CD4-positive, CD25-positive, alpha-beta regulatory T cell (primary cell): ENCODE data around the gene AGK. TPM values are rescaled to one million over a fixed set of nuclear protein-coding genes. Genes with fewer than 3 reads are reported as not detected.
A peak's percentile ranks its signal among the peaks of the same experiment; 100 is the strongest.

ENCODE experiments used
- ATAC-seq, 2 donors: fragments of 150-1000 bp; cut with Tn5 transposase; one replicate each; pipeline ENCODE4 v1.10.0; 2021; ENCODE audit warnings: low read depth in 2 of 2, moderate number of reproducible peaks in 2 of 2, moderate library complexity in 1 of 2
- DNase-seq, 3 donors: peaks; one replicate each; pipeline versions ENCODE4 v3.0.0 to v3.0.0-alpha.2; 2012 to 2022; ENCODE audit warnings: mixed read lengths in 1 of 3
- H3K27ac ChIP-seq: one replicate; pipeline ENCODE4 v1.7.0; 2013; ENCODE audit warnings: mild to moderate bottlenecking, low read length; ENCODE audit not compliant: insufficient read depth, poor library complexity, severe bottlenecking
- H3K27me3 ChIP-seq: one replicate; pipeline ENCODE4 v1.7.0; 2013; ENCODE audit warnings: low read length; ENCODE audit not compliant: control insufficient read depth, insufficient read depth
- H3K36me3 ChIP-seq: one replicate; pipeline ENCODE4 v1.7.0; 2013; ENCODE audit warnings: mild to moderate bottlenecking, low read length, moderate library complexity; ENCODE audit not compliant: control insufficient read depth, insufficient read depth
- H3K4me1 ChIP-seq: 2 replicates; pipeline ENCODE4 v1.7.0; 2013; ENCODE audit warnings: mild to moderate bottlenecking, low read length; ENCODE audit not compliant: insufficient read depth, control insufficient read depth, poor library complexity, severe bottlenecking
- H3K4me3 ChIP-seq: one replicate; pipeline ENCODE4 v1.7.0; 2013; ENCODE audit warnings: low read depth, mild to moderate bottlenecking, low read length, moderate library complexity
- H3K9me3 ChIP-seq, 2 experiments: 1 replicate in 1 of 2; 2 replicates in 1 of 2; pipeline ENCODE4 v1.7.0; 2013; ENCODE audit warnings: low read length in 2 of 2, mild to moderate bottlenecking in 1 of 2, moderate library complexity in 1 of 2; ENCODE audit not compliant: control insufficient read depth in 2 of 2
- H3K27ac Mint-ChIP-seq, 3 donors: one replicate each; pipeline ENCODE4 v1.8.0; 2020 to 2022; ENCODE audit warnings: mild to moderate bottlenecking in 3 of 3, mixed read lengths in 3 of 3, moderate library complexity in 2 of 3
- H3K27me3 Mint-ChIP-seq: one replicate; pipeline ENCODE4 v1.8.0; 2022; ENCODE audit warnings: mild to moderate bottlenecking, mixed read lengths
- H3K36me3 Mint-ChIP-seq: one replicate; pipeline ENCODE4 v1.8.0; 2020; ENCODE audit warnings: mixed read lengths
- H3K4me1 Mint-ChIP-seq, 4 donors: one replicate each; pipeline ENCODE4 v1.8.0; 2020 to 2022; ENCODE audit warnings: mixed read lengths in 4 of 4, mild to moderate bottlenecking in 1 of 4
- H3K4me3 Mint-ChIP-seq, 4 donors: one replicate each; pipeline ENCODE4 v1.8.0; 2020 to 2022; ENCODE audit warnings: mild to moderate bottlenecking in 4 of 4, mixed read lengths in 4 of 4, moderate library complexity in 3 of 4
- H3K9me3 Mint-ChIP-seq, 7 donors: one replicate each; pipeline ENCODE4 v1.8.0; 2020 to 2022; ENCODE audit warnings: mixed read lengths in 7 of 7, mild to moderate bottlenecking in 3 of 7, moderate library complexity in 2 of 7
- polyA plus RNA-seq, 4 donors: library from polyadenylated mRNA; unstranded; fragments of 300-500 nt; fragmentation: Illumina TruSeq; gene quantifications; one replicate each; pipeline ENCODE4 v1.2.3, GENCODE V29; 2021
- total RNA-seq: library from RNA; stranded (reverse); gene quantifications from one replicate; pipeline ENCODE4 v1.2.3, GENCODE V29; 2022

Gene AGK
- total and polyA plus RNA-seq, 5 donors from 2014 or later: 28.6 to 38.1 (median 35.1) TPM

DNA sequence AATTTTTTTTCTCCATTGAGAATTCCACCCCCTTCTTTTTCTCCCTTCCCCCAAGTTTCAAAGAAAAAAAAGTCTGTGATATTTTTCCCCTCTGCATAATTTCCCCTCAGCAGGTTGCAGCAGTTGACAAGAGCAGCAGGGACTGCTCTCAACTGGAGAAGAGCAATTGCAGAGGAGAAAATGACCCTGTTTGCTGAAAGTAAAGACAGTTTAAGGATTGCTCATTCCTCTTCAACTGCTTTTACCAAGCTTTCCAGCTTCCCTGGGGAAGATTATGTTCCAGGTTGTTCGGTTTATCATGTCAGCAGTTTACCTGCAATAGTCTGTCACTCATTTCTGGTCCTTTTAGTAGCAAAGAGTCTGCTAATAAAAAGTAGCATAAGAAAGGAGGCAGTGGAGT is 16.2 kb downstream of the AGK start:
- Mint-ChIP-seq H3K4me1 (peaks cover 15 to 29% (median 17%) of the 10 kb centered on the region in 4 donors), H3K27ac (no peak overlapping the region), H3K4me3 (no peak overlapping the region), H3K36me3 (peaks cover 61% of the 10 kb centered on the region), H3K27me3 (no peaks in the 10 kb centered on the region), H3K9me3 (peaks cover 0 to 2% (median 0%) of the 10 kb centered on the region in 7 donors)
- Histone ChIP-seq H3K36me3 (peaks cover 27% of the 10 kb centered on the region), H3K27ac (no peak overlapping the region), H3K27me3 (no peaks in the 10 kb centered on the region), H3K4me1 (no peaks in the 10 kb centered on the region), H3K4me3 (no peak overlapping the region), H3K9me3 (no peaks in the 10 kb centered on the region)
- ATAC-seq: no peak
- DNase-seq: no peak

DNA sequence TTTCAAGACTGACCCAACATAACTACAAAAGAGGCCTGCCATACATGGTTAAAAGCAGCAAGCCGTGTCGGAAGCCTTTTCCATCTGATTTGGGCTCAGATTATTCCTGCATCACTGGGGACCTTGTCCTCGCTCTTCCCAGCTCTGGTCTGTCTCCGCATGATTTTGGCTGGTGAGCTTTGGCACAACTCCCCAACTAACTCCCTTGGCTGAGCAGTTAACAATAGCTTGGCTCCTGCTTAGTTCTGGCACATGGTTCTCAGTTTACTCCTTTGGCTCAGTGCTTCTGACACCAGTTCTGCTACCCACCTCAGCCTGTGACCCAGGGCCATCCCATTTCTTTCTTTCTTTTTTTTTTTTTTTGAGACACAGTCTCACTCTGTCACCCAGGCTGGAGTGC is 17.0 kb downstream of the AGK start:
- Mint-ChIP-seq H3K9me3 (peaks cover 0 to 4% (median 0%) of the 10 kb centered on the region in 7 donors), H3K4me3 (no peak overlapping the region), H3K4me1 (peaks cover 15 to 26% (median 16%) of the 10 kb centered on the region in 4 donors), H3K36me3 (peaks cover 59% of the 10 kb centered on the region), H3K27ac (no peak overlapping the region), H3K27me3 (no peaks in the 10 kb centered on the region)
- Histone ChIP-seq H3K4me1 (no peaks in the 10 kb centered on the region), H3K4me3 (no peak overlapping the region), H3K9me3 (no peaks in the 10 kb centered on the region), H3K27ac (no peak overlapping the region), H3K36me3 (peaks cover 25% of the 10 kb centered on the region), H3K27me3 (no peaks in the 10 kb centered on the region)
- DNase-seq (no peak), ATAC-seq (no peak)

DNA sequence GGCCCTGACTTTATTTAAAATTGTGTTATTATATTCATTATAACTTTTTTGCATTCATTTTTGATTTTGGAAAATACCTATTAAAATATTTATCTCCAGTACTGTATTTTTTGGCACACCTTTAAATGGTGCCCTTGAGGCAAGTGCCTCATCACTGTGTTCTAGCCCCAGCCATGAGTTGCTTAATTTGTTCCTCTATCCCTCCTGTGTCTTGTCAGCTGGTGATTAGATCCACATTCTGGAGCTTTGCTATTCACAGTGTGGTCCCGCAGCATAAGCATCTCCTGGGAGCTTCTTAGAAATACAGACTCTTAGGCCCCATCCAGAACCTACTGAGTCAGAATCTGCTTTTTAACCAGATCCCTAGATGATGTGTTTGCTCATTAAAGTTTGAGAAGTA is 19.8 kb downstream of the AGK start:
- Histone ChIP-seq H3K4me1 (no peaks in the 10 kb centered on the region), H3K27me3 (no peaks in the 10 kb centered on the region), H3K4me3 (no peak overlapping the region), H3K27ac (no peak overlapping the region), H3K36me3 (peaks cover 34% of the 10 kb centered on the region), H3K9me3 (peaks cover 14 to 20% of the 10 kb centered on the region in 2 experiments)
- DNase-seq: no peak
- Mint-ChIP-seq H3K9me3 (peaks cover 0 to 20% (median 14%) of the 10 kb centered on the region in 7 donors), H3K27ac (no peak overlapping the region), H3K4me1 (peaks cover 0 to 13% (median 7%) of the 10 kb centered on the region in 4 donors), H3K4me3 (no peak overlapping the region), H3K27me3 (no peaks in the 10 kb centered on the region), H3K36me3 (peaks cover 56% of the 10 kb centered on the region)
- no peak for ATAC-seq

DNA sequence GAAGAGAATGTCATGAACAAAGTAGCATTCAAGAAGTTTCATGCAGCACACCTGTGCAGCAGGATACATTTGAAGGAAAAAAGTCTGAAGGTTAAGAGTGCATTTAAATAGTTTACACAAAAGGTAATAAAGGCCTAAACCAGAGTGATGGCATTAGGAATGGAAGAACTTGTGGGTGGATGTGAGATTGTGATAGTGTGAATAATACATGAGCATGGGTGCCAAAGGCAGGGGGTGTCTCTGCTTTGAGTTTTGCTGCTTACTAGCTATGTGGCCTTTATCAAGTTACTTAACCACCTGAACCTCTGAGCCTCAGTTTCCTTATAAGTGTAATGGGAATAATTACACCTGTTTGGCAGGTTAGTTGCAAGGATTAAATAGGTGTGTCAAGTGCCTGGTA is 21.0 kb downstream of the AGK start:
- H3K27me3 Mint-ChIP-seq: no peaks in the 10 kb centered on the region
- peaks cover 30% of the 10 kb centered on the region for H3K36me3 ChIP-seq
- H3K9me3 Mint-ChIP-seq: peaks cover 1 to 25% (median 18%) of the 10 kb centered on the region in 7 donors
- no peak overlapping the region for H3K27ac ChIP-seq
- H3K4me3 ChIP-seq: no peak overlapping the region
- H3K27ac Mint-ChIP-seq: peak overlapping the region in 1 of 3 donors; percentile 5
- no peaks in the 10 kb centered on the region for H3K27me3 ChIP-seq
- H3K4me1 ChIP-seq: no peaks in the 10 kb centered on the region
- peaks cover 17 to 22% of the 10 kb centered on the region in 2 experiments for H3K9me3 ChIP-seq
- peaks cover 52% of the 10 kb centered on the region for H3K36me3 Mint-ChIP-seq
- no peak for ATAC-seq
- DNase-seq: no peak
- H3K4me1 Mint-ChIP-seq: peaks cover 0 to 8% (median 4%) of the 10 kb centered on the region in 4 donors
- no peak overlapping the region for H3K4me3 Mint-ChIP-seq

DNA sequence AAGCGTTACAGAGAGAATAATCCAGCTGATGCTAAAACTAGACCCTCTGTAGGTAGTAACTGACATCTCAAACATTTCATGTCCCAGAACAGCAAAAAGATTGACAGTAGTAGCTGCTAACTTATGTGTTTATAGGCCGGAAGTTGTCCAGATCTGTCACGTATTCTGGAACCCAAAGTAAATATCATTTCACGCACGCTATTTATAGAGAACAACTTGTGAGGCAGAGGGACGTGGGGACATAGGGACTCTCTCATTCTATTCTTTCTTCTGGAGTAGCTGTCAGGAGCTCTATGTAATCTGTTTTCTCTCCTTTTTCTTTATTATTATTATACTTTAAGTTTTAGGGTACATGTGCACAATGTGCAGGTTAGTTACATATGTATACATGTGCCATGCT is 22.3 kb downstream of the AGK start:
- DNase-seq: no peak
- peaks cover 17 to 22% of the 10 kb centered on the region in 2 experiments for H3K9me3 ChIP-seq
- ATAC-seq: no peak
- no peaks in the 10 kb centered on the region for H3K4me1 ChIP-seq
- Mint-ChIP-seq H3K36me3 (peaks cover 45% of the 10 kb centered on the region), H3K27ac (no peak overlapping the region), H3K27me3 (no peaks in the 10 kb centered on the region), H3K4me1 (peaks cover 0 to 8% (median 4%) of the 10 kb centered on the region in 4 donors), H3K4me3 (no peak overlapping the region), H3K9me3 (peaks cover 1 to 25% (median 18%) of the 10 kb centered on the region in 7 donors)
- no peaks in the 10 kb centered on the region for H3K27me3 ChIP-seq
- peaks cover 22% of the 10 kb centered on the region for H3K36me3 ChIP-seq
- no peak overlapping the region for H3K4me3 ChIP-seq
- H3K27ac ChIP-seq: no peak overlapping the region

DNA sequence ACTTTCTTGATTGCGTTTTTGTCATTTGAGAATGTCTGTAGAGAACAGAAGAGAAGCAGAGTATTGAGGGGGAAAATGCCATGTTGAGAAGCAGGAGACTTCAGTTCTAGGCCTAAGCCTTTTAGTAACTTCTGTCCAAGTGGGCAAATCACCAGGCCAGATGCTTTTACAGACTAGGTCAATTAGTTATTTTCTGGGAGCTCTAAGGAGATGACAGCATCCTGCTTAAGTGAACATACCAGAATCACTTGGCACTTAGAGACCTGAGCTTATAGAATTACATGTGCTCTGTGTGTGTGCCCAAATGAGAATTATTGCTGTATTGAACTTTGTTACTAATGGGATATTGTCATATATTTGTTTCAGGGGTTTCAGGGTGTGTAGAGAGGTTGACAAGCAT is 24.0 kb downstream of the AGK start:
- peaks cover 1 to 25% (median 18%) of the 10 kb centered on the region in 7 donors for H3K9me3 Mint-ChIP-seq
- no peak overlapping the region for H3K27ac ChIP-seq
- no peaks in the 10 kb centered on the region for H3K4me1 ChIP-seq
- H3K4me1 Mint-ChIP-seq: peaks cover 0 to 8% (median 4%) of the 10 kb centered on the region in 4 donors
- H3K9me3 ChIP-seq: peaks cover 22 to 30% of the 10 kb centered on the region in 2 experiments
- H3K27me3 ChIP-seq: no peaks in the 10 kb centered on the region
- peak overlapping the region in 1 of 4 donors; percentile 16 for H3K4me3 Mint-ChIP-seq
- H3K27me3 Mint-ChIP-seq: no peaks in the 10 kb centered on the region
- H3K27ac Mint-ChIP-seq: no peak overlapping the region
- ATAC-seq (no peak), DNase-seq (no peak)
- peaks cover 45% of the 10 kb centered on the region for H3K36me3 Mint-ChIP-seq
- H3K36me3 ChIP-seq: peaks cover 20% of the 10 kb centered on the region
- no peak overlapping the region for H3K4me3 ChIP-seq

DNA sequence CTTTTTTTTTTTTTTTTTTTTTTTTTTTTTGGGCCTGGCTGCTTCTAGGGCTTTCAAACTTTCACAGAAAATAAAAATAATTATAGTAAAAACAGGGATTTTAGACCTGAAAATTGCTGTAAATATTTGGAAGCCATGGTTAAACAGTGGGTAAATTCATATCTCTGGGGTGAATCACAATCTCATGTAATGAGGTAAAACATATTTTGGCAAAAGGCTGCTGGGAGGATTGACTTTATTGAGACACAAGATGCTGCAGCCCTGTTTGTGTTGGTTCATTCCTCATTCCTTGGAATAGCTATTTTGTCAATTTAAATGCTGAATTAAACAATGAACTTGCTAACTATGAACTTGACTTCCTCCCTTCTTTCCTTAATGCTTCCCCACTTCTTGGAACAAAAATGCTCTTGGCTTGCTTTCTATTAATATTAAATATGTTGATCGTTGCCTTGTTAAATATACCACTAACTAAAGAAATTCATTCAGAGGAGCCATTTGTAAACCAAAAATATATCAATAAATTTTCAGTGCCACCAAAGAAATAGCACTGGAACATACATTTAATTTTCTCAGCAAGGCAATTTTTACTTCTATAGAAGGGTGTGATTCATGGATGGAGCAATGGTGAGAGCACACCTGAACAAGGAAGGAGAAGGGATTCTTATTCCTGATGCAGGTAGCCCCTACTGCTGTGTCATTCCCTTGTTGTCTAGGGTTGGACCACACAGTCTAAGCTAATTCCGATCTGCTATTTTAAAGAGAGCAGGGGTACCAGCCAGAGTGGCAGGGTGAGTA is 24.6 kb downstream of the AGK start:
- Histone ChIP-seq H3K4me3 (no peak overlapping the region), H3K4me1 (no peaks in the 10 kb centered on the region), H3K9me3 (peaks cover 22 to 30% of the 10 kb centered on the region in 2 experiments), H3K36me3 (peaks cover 20% of the 10 kb centered on the region), H3K27ac (no peak overlapping the region), H3K27me3 (no peaks in the 10 kb centered on the region)
- ATAC-seq (no peak), DNase-seq (no peak)
- peaks cover 1 to 25% (median 18%) of the 10 kb centered on the region in 7 donors for H3K9me3 Mint-ChIP-seq
- no peaks in the 10 kb centered on the region for H3K27me3 Mint-ChIP-seq
- H3K4me3 Mint-ChIP-seq: no peak overlapping the region
- H3K36me3 Mint-ChIP-seq: peaks cover 45% of the 10 kb centered on the region
- H3K4me1 Mint-ChIP-seq: peaks cover 0 to 8% (median 4%) of the 10 kb centered on the region in 4 donors
- H3K27ac Mint-ChIP-seq: peak overlapping the region in 1 of 3 donors; percentile 21
